Right ventricle myocardium superior (tissue), 1 donor: ENCODE results near the gene ZNF497. TPM values are rescaled to one million over a fixed set of nuclear protein-coding genes. Genes with fewer than 3 reads are reported as not detected.
"Not testable (repeated sequence)": the region's sequence is repeated elsewhere in the genome, so short reads cannot be mapped to it uniquely, and the experiment has no call there.

Source experiments
- ATAC-seq: fragments of 200-7000 bp; cut with Tn5 transposase; one replicate; pipeline ENCODE4 v1.9.1; 2020; ENCODE audit warnings: mild to moderate bottlenecking; ENCODE audit not compliant: poor library complexity
- DNase-seq: peaks from one replicate; pipeline ENCODE4 v3.0.0-alpha.2; 2020
- intact Hi-C: fragments of 100-400 bp; cut with DNase I; formaldehyde crosslinking; loops from one replicate; pipeline ENCODE4 v1.11.2; 2022
- total RNA-seq: library from RNA; stranded (reverse); fragmentation: NEBNext Ultra II Directional; extraction: Animal tissue kit (Norgen Biotek cat#: 25700); gene quantifications from one replicate; pipeline ENCODE4 v1.2.1, GENCODE V29; 2021
- donor health status: DM: no; HTN: yes; CAD: no; lungs with severe emphysema.

Gene ZNF497
- total RNA-seq, 1 donor from 2014 or later: 0.30 TPM

DNA sequence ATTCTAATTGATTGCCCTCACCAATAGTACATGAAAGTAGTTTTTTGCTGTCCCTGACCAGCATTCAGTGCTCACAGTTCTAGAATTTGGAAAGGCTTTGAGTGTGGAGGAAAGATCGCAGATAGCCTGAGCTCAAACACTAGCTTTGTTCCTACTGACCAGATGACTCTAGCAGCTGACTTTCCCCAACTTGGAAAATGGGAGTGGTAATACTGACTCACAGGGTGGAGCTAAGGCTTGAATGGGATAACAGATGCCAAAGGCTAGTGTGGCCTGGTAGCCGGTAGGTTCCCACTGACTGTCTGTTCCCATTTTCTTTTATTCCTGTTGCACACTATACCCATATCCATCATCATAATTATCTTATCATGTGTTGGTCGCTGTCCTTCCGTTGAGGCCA is 32.1 kb downstream of the ZNF497 start:
- no peak for DNase-seq
- intact Hi-C loops: no loop called here
- ATAC-seq: no peak

GRCh38 chr19:58328999-58329398 is 33.6 kb downstream of the ZNF497 start:
- intact Hi-C loops: no loop called here
- ATAC-seq (no peak), DNase-seq (no peak)

DNA sequence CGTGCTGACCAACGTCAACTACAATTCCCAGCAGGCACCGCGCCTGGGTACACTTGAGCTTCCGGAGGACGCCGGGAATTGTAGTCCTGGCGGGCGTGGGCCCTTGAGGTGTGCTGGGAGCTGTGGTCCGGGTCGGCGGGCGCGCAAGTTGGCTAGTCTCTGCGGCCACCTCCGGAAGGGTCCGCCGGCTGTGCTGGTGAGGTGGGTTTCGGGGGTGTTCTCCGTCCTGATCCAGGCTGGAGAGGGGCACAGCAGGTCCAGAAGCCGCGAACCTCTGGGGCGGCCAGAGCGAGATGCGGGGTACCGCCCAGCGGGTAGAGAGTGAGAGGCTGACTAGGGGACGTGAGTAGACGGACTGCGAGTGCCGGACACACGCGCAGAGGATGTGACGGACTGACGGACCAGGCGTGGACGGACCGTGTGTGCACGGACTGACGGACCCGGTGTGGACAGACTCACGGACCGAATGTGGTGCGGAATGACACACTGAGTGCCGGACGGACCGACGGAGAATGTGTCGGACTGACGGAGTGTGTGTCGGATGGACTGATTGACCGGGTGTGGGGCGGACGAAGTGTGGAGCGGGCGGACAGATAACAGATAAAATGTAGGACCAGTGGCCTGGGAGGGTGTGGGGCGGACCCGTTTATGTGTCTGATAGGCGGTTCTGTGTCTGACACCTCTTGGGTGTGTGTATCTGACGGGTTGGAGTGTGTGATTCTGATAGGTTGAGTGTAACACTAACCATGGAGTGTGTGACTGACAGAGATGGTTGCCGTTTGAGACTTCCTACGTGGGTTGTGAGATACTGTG is 35.4 kb downstream of the ZNF497 start, which contains the start of gene ZSCAN22:
TSS of gene ZSCAN22 (plus strand) at position 81 of the 813 bp plus-strand sequence. CDS start 7,809 bp downstream, outside the sequence.
- peak; percentile 98 for ATAC-seq
- intact Hi-C loops: no loop called here
- peak; percentile 99 for DNase-seq

- intact Hi-C loops: no loop called here
- no peak for DNase-seq
- ATAC-seq: no peak
Observed at GRCh38 chr19:58326501-58326913, 36.0 kb downstream of the ZNF497 start.

DNA sequence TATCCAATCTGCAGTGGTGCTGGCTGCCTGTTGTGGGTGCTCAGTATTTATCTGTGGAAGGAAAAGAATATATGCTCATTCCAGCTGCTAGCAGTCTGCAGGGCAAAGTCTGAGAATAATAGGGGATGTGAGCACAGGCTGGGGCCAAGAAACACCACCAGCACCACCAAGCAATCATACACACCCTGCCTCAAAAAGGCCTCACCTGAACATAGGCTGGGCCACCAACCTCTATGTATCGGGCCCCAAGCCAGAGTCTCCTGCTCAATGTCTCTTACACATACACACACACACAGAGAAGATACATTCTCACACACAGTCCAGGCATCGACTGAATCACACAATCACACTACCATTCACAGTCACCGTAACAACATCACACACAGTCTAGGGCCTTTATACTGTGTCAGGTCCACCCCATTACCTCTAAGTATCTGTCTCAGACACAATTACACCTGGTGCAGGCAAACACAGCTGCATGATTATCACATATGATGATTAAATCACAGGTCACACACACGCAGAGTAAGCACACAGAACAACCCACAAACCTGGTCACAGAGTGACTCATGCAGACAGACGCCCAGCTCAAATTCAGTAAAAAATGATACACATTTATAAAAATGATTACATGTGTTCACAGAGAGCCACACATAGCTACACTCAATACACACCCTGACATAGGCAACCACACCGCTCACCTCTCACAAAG is 37.1 kb downstream of the ZNF497 start:
- no peak for ATAC-seq
- DNase-seq: no peak
- intact Hi-C loops: no loop called here

- no peak for ATAC-seq
- intact Hi-C loops: no loop called here
- DNase-seq: no peak
Observed at GRCh38 chr19:58319241-58319640, 43.3 kb downstream of the ZNF497 start.

DNA sequence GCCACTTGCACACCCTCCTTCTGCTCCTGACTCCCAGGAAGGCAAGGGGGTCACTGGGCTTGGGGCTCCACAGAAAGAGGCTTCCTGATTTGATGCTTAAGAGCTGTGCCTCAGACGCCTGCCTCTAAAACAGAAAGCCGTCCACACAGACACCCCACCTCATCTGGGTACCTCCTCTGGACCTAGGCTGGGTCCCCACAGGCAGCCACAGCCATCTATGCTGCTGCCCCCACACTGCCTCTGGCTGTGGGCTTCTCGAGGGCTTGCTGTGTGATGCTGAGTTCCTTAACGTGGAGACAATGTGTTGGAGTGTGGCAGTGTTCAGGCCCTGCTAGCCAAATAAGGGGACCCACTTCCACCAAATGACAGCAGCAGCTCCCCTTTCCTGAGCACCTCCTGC is 44.3 kb downstream of the ZNF497 start:
- DNase-seq (no peak), ATAC-seq (no peak)
- intact Hi-C loops: no loop called here

DNA sequence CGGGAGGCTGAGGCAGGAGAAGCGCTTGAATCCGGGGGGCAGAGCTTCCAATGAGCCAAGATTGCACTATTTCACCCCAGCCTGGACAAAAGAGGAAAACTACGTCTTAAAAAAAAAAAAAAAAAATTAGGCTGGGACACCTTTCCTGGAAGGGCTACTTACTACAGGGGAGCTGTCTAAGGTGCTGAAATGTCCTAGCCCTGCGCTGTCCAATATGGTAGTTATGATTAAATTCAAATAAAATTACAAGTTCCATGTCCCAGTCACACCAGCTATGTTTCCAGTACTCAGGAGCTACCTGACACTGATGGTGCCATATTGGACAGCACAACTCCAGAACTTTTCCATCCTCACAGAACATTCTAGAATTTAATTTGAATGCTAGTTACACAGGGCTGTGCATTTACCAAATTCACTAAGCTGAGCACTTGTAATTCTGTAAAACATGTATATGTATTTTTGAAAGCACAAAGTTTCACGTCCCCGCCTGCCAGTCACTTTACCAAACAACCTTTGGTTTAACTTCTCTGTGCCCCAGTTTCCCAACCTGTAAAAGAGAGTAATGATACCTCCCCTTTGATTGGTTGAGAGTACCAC is 45.0 kb downstream of the ZNF497 start:
- ATAC-seq (no peak), DNase-seq (no peak)
- intact Hi-C loops: no loop called here

GRCh38 chr19:58315580-58315979 is 47.0 kb downstream of the ZNF497 start:
- intact Hi-C loops: no loop called here
- no peak for DNase-seq
- ATAC-seq: no peak

DNA sequence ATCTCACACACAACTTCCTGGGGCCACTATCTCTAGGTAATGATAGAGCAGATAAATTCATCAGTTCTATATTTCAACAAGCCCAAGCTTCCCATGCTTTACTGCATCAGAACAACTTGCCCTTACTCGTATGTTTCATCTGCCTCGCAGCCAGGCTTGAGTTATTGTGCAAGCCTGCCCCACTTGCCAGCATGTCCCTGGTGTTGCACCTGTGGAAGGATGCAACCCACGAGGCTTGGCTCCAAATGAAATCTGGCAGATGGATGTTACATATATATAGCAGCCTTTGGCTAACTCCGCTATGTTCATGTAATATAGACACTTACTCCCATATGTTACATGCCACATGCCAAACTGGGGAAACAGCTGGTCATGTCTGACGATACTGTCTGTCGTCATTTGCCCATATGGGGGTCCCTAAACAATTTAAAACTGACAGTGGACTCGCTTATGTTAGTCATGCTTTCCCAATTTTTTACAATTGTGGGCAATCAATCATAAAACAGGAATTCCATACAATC is 51.1 kb downstream of the ZNF497 start:
- no peak for DNase-seq
- intact Hi-C loops: no loop called here
- no peak for ATAC-seq

- ATAC-seq, intact Hi-C loops: not testable (repeated sequence)
- DNase-seq: peak; percentile 56
Observed at GRCh38 chr19:58310685-58311084, 51.9 kb downstream of the ZNF497 start.

GRCh38 chr19:58307736-58308135 is 54.8 kb downstream of the ZNF497 start:
- DNase-seq (no peak), ATAC-seq (no peak)
- intact Hi-C loops: loop anchor here (5.0 kb wide), 1 partner anchor 125 kb away; the partner anchor contains the start of gene ZNF274

DNA sequence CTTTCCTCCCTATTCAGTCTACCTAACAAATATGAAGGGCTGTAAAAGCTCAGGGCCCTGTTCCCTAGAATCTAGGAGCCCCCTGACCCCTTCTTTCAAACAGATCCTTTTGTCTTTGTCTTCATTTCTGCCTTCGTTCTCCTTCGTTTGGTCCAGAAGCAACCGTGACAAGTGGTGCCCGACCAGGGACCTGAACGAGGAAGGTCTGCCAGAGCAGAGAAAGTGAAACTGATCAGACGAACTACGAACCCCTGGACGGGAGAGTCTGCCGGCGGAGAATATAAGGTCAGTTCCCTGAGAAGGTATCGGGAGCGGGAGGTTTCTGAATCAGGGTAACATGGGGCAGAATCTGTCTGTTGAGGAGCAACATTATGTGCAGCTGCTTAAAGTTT is 56.6 kb downstream of the ZNF497 start:
- DNase-seq (no peak), ATAC-seq (no peak)
- intact Hi-C loops: loop anchor here (5.0 kb wide), 1 partner anchor 124 kb away; the partner anchor contains the start of gene ZNF274

- ATAC-seq (peak; percentile 99), DNase-seq (peak; percentile 98)
- intact Hi-C loops: loop anchor here (5.0 kb wide), 1 partner anchor 123 kb away; the partner anchor contains the start of gene ZNF274
Observed at GRCh38 chr19:58305065-58305931, 57.3 kb downstream of the ZNF497 start, which contains the start of gene ERVK3-1. TSS of gene ERVK3-1 (plus strand) at chr19:58305377. CDS start at chr19:58312169, 6,792 bp downstream.

GRCh38 chr19:58304748-58305064 is 57.8 kb downstream of the ZNF497 start:
- intact Hi-C loops: loop anchor here (5.0 kb wide), 1 partner anchor 122 kb away; the partner anchor contains the start of gene ZNF274
- no peak for DNase-seq
- peak; percentile 16 for ATAC-seq
